Stomach (tissue), 9 donors: ENCODE results near the gene ADAMTSL3. TPM values are rescaled to one million over a fixed set of nuclear protein-coding genes. Genes with fewer than 3 reads are reported as not detected.
A peak's percentile ranks its signal among the peaks of the same experiment; 100 is the strongest.

Experiments
- DNase-seq, 2 donors: peaks; one replicate each; pipeline versions ENCODE4 v3.0.0 to v3.0.0-alpha.2; 2013 to 2019
- H3K27ac ChIP-seq, 5 donors: fragments of 200-600 bp in 4 of 5; sonication (generic) in 4 of 5; one replicate each; pipeline ENCODE4 v1.5.1; 2013 to 2019; ENCODE audit warnings: mild to moderate bottlenecking in 1 of 5, moderate library complexity in 1 of 5
- H3K27me3 ChIP-seq, 3 donors: fragments of 200-600 bp; sonication (generic); one replicate each; pipeline ENCODE4 v1.5.1; 2017 to 2019; ENCODE audit warnings: mixed run types in 1 of 3
- H3K36me3 ChIP-seq, 4 donors: fragments of 200-600 bp; sonication (generic); 1 replicate in 3 of 4; 2 replicates in 1 of 4; pipeline ENCODE4 v1.5.1; 2016 to 2019
- H3K4me1 ChIP-seq, 4 donors: fragments of 200-600 bp; sonication (generic); one replicate each; pipeline ENCODE4 v1.5.1; 2016 to 2019
- H3K4me3 ChIP-seq, 4 donors: fragments of 200-600 bp; sonication (generic) in 3 of 4; one replicate each; pipeline ENCODE4 v1.5.1; 2016 to 2019; ENCODE audit warnings: mild to moderate bottlenecking in 1 of 4
- H3K9me3 ChIP-seq, 4 donors: fragments of 200-600 bp; sonication (generic); one replicate each; pipeline ENCODE4 v1.5.1; 2016 to 2019
- CTCF ChIP-seq, 7 experiments: fragments of 450-650 bp in 4 of 7; fragments of 200-600 bp in 3 of 7; sonication (generic) in 3 of 7; IDR thresholded peaks; one replicate each; pipeline ENCODE4 v1.5.1; 2016 to 2019; ENCODE audit warnings: antibody characterized with exemption in 7 of 7, control low read depth in 2 of 7, mild to moderate bottlenecking in 1 of 7
- EP300 ChIP-seq: sonication (generic); formaldehyde crosslinking; IDR thresholded peaks from one replicate; pipeline ENCODE4 v1.6.1; 2017; ENCODE audit warnings: antibody characterized with exemption
- POLR2A ChIP-seq, 4 donors: fragments of 450-650 bp; IDR thresholded peaks; one replicate each; pipeline ENCODE4 v1.6.1; 2016; ENCODE audit warnings: antibody characterized with exemption in 4 of 4, control low read depth in 2 of 4, mild to moderate bottlenecking in 1 of 4, moderate library complexity in 1 of 4
- POLR2AphosphoS5 ChIP-seq, 3 donors: sonication (generic); formaldehyde crosslinking; IDR thresholded peaks; one replicate each; pipeline ENCODE4 v1.6.1; 2016; ENCODE audit warnings: antibody characterized with exemption in 3 of 3
- WGBS, 5 donors: extraction: QIAGEN DNeasy Blood & Tissue Kit in 3 of 5; methylation state at CpG; one replicate each; pipeline versions ENCODE4 v1.1.5 to v1.1.7; 2013 to 2018; 5-methylcytosine and 5-hydroxymethylcytosine counted together
- intact Hi-C: fragments of 100-400 bp; cut with DNase I; formaldehyde crosslinking; loops from one replicate; pipeline ENCODE4 v1.15.1; 2023; ENCODE audit warnings: low total_unique reads
- polyA plus RNA-seq, 3 donors: library from polyadenylated mRNA; stranded (reverse); fragments of 200-250 nt; gene quantifications; one replicate each; pipeline ENCODE4 v1.2.3, GENCODE V29; 2013
- total RNA-seq, 5 donors: library from RNA; depleted of rRNA; stranded (reverse); fragments of >200 nt; gene quantifications; one replicate each; pipeline versions ENCODE4 v1.1.0 to v1.2.3, GENCODE V29; 2014 to 2016
- donor health status: healthy with polysubstance abuse.
- donor health status: Bipolar disorder and iron deficiency.
- donor health status: healthy.

Gene ADAMTSL3
- total and polyA plus RNA-seq, 8 donors: 1.1 to 54.9 (median 6.0) TPM

- Histone ChIP-seq H3K36me3 (peaks cover 0 to 40% (median 8%) of the 10 kb centered on the region in 4 donors), H3K27me3 (no peaks in the 10 kb centered on the region), H3K27ac (no peak overlapping the region), H3K4me3 (no peak overlapping the region), H3K4me1 (no peaks in the 10 kb centered on the region), H3K9me3 (no peaks in the 10 kb centered on the region)
- peak in 1 of 2 donors; percentile 30 for DNase-seq
- no peak for TF ChIP-seq EP300
- no peak for TF ChIP-seq CTCF (IDR thresholded peaks at IDR 0.05)
- TF ChIP-seq POLR2A (IDR thresholded peaks at IDR 0.05): no peak
- TF ChIP-seq POLR2AphosphoS5 (IDR thresholded peaks at IDR 0.05): no peak
- intact Hi-C loops: no loop called here
- WGBS, 5 donors: 85 to 93% (median 87%) methylated on average over 3 of the region's 3 CpGs
Observed at GRCh38 chr15:84016371-84016770, 362.4 kb downstream of the ADAMTSL3 start.

- Histone ChIP-seq H3K36me3 (peaks cover 0 to 43% (median 14%) of the 10 kb centered on the region in 4 donors), H3K27ac (no peak overlapping the region), H3K9me3 (no peaks in the 10 kb centered on the region), H3K27me3 (no peaks in the 10 kb centered on the region), H3K4me1 (no peaks in the 10 kb centered on the region), H3K4me3 (no peak overlapping the region)
- intact Hi-C loops: no loop called here
- TF ChIP-seq POLR2A (IDR thresholded peaks at IDR 0.05) (no peak), POLR2AphosphoS5 (IDR thresholded peaks at IDR 0.05) (no peak), CTCF (IDR thresholded peaks at IDR 0.05) (no peak), EP300 (no peak)
- no peak for DNase-seq
- 35 to 59% (median 47%) methylated on average over 1 of the region's 1 CpG for WGBS, 5 donors
Observed at GRCh38 chr15:84022516-84022915, 368.6 kb downstream of the ADAMTSL3 start.

GRCh38 chr15:84023636-84024035, 369.7 kb downstream of the ADAMTSL3 start:
- H3K9me3 ChIP-seq: peaks cover 0 to 2% (median under 1%) of the 10 kb centered on the region in 4 donors
- no peaks in the 10 kb centered on the region for H3K4me1 ChIP-seq
- 95 to 97% (median 96%) methylated on average over 11 of the region's 11 CpGs for WGBS, 5 donors
- no peaks in the 10 kb centered on the region for H3K27me3 ChIP-seq
- peak in 1 of 2 donors; percentile 28 for DNase-seq
- intact Hi-C loops: no loop called here
- H3K36me3 ChIP-seq: peaks cover 0 to 38% (median 12%) of the 10 kb centered on the region in 4 donors
- H3K27ac ChIP-seq: no peak overlapping the region
- H3K4me3 ChIP-seq: no peak overlapping the region
- TF ChIP-seq CTCF (IDR thresholded peaks at IDR 0.05) (peak in 3 of 7 experiments; percentile 25 to 43 (median 29)), EP300 (no peak), POLR2AphosphoS5 (IDR thresholded peaks at IDR 0.05) (no peak)

- Histone ChIP-seq H3K27ac (no peak overlapping the region), H3K9me3 (peaks cover 0 to 14% (median 9%) of the 10 kb centered on the region in 4 donors), H3K4me1 (no peaks in the 10 kb centered on the region), H3K36me3 (peaks cover 0 to 25% (median 10%) of the 10 kb centered on the region in 4 donors), H3K27me3 (no peaks in the 10 kb centered on the region), H3K4me3 (no peak overlapping the region)
- 86 to 94% (median 90%) methylated on average over 3 of the region's 3 CpGs for WGBS, 5 donors
- TF ChIP-seq POLR2AphosphoS5 (IDR thresholded peaks at IDR 0.05): no peak
- no peak for TF ChIP-seq EP300
- no peak for TF ChIP-seq CTCF (IDR thresholded peaks at IDR 0.05)
- no peak for TF ChIP-seq POLR2A (IDR thresholded peaks at IDR 0.05)
- intact Hi-C loops: no loop called here
- DNase-seq: no peak
Observed at GRCh38 chr15:84033793-84034553, 380.1 kb downstream of the ADAMTSL3 start.
